Fibroblast of pulmonary artery (primary cell): ENCODE results near the gene PAPSS2.
"Not testable (repeated sequence)": the region's sequence is repeated elsewhere in the genome, so short reads cannot be mapped to it uniquely, and the experiment has no call there.

Source experiments
- DNase-seq: peaks from one replicate; pipeline ENCODE4 v3.0.0-alpha.2; 2010; ENCODE audit warnings: low read depth
- H3K4me3 ChIP-seq: replicated peaks from 2 replicates; pipeline ENCODE4 v1.5.1; 2011; ENCODE audit warnings: low read depth, mild to moderate bottlenecking, control low read depth, low read length, moderate library complexity
- TF ChIP-seq, protein P1 (sequence below): IDR thresholded peaks from 2 replicates; pipeline ENCODE4 v1.5.1; 2011; ENCODE audit warnings: mild to moderate bottlenecking, control low read depth, low read length, inconsistent platforms; ENCODE audit errors: missing control alignments

The PAPSS2 gene

DNA sequence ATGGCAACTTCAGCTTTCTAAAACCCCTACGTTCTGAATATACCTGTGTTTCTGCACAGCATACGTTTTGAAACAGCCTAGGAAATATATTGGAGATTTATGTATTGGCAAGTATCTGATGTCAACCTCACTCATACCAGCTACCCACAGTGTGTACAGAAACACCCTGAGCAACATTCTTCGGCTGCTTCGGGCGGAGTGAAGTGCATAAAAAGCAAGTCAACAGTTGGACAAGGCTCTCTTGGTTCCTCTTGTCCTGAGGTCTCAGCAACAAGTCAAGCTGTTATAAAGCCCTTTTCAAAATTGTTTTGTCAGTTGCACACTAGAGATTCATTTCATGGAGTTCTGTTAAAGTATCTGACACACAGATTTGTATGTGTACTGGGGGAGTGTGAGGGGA, 40.0 kb upstream of the PAPSS2 start:
- DNase-seq, result no peak
- TF ChIP-seq, protein P1, sequence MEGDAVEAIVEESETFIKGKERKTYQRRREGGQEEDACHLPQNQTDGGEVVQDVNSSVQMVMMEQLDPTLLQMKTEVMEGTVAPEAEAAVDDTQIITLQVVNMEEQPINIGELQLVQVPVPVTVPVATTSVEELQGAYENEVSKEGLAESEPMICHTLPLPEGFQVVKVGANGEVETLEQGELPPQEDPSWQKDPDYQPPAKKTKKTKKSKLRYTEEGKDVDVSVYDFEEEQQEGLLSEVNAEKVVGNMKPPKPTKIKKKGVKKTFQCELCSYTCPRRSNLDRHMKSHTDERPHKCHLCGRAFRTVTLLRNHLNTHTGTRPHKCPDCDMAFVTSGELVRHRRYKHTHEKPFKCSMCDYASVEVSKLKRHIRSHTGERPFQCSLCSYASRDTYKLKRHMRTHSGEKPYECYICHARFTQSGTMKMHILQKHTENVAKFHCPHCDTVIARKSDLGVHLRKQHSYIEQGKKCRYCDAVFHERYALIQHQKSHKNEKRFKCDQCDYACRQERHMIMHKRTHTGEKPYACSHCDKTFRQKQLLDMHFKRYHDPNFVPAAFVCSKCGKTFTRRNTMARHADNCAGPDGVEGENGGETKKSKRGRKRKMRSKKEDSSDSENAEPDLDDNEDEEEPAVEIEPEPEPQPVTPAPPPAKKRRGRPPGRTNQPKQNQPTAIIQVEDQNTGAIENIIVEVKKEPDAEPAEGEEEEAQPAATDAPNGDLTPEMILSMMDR, result no peak
- no peak overlapping the region for H3K4me3 ChIP-seq

DNA sequence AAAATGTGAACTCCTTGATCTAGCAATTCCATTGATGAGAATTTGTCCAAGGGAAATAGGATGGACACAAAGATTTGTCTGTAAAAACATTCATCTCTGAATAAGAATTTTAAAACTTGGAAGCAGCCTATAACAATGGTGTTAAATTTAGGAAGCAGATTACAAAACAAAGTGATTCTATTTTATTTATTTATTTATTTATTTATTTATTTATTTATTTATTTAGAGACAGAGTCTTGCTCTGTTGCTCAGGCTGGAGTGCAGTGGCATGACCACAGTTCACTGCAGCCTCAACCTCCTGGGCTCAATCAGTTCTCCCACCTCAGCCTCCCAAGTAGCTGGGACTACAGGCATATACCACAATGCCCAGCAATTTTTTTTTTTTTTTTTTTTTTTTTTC, 38.2 kb upstream of the PAPSS2 start:
- not testable (repeated sequence) for DNase-seq, H3K4me3 ChIP-seq

DNA sequence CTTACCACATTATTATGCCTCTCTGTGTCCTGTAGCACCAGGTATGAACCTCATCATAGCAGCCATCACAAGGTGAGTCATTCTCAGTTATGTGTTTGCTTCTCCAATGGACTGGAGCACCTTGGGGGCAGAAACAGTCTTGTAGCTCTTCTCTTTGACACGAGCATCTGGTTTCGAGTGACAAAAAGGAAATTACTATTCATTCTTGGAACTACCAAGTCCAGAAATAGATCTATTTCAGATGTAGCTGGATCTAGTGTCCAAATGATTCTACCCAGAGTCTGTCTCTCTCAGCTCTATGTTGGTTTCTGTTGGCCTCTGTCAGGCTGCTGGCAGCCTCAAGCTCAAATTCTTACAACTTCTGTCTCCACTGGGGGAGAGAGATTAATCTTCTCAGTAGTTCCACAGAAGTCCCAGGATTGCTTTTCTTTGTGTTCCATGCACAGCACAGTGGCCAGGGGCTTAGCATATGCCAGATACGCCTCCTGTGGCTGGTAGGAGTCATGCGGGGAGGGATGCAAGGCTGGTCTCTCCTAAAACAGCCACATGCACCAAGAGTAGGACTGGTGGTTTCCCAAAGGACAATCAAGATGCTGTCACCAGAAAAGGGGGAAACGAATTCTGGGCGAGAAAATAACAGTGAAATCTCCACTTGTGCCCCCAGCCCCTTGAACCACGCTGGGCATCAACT, 37.2 kb upstream of the PAPSS2 start:
- TF ChIP-seq, protein P1, result no peak
- no peak for DNase-seq
- H3K4me3 ChIP-seq, result no peak overlapping the region

DNA sequence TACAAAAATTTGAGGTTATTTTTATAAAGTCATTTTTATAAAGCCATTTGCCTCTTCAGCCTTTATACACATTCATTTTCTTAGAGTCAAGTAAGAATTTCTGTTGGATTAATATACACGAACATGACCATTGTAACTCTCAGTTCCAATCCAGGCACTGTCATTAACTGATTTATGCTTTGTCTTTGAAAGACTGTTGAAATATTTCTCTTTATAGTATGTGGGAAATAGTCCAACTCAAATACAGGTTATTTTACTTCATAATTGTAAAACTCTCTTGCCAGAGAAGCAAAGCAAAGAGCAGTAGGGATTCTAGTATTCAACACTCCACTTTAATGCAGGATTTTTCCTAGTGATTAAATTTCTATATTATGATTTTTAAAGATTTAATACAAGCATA, 36.5 kb upstream of the PAPSS2 start:
- TF ChIP-seq, protein P1, result no peak
- no peak overlapping the region for H3K4me3 ChIP-seq
- no peak for DNase-seq

DNA sequence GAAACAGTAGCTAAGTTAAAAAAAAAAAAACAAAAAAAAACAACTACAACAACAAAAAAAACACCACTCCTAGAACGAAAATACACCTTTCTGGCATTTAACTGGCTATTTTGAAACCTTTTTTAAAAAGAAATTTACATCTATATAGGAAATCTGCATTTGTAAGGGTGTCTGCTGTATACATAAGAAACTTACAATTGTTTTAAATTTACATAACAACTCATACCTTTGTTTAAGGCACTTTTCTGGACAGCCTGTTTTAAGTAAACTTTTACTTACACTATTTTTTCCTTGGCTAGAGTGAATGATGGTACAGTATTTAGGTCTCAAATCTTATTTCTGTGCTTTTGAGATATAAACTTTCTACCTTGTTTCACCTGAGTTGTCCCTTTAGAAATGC, 34.0 kb upstream of the PAPSS2 start:
- TF ChIP-seq, protein P1, result no peak
- no peak for DNase-seq
- H3K4me3 ChIP-seq, result no peak overlapping the region

DNA sequence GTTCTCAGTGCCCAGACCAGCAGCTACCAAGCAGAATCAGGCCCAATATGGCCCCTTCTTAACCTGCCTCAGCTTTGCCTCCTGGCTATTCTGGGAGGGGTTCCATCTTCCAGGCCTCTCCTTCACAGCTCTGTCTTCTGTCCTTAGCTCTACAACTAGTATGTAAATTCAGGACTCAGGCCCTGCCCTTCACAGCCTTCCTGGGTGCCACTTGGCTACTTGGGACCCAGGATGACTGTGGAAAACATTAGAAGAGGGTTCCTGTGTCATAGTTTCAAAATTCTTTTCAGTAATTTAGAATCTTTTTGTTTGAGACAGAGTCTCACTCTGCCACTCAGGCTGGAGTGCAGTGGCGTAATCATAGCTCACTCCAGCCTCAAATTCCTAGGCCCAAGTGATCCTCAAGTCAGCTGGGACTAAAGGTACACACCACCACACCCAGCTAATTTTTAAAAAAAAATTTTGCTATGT, 33.2 kb upstream of the PAPSS2 start:
- TF ChIP-seq, protein P1, result no peak
- no peak overlapping the region for H3K4me3 ChIP-seq
- no peak for DNase-seq

DNA sequence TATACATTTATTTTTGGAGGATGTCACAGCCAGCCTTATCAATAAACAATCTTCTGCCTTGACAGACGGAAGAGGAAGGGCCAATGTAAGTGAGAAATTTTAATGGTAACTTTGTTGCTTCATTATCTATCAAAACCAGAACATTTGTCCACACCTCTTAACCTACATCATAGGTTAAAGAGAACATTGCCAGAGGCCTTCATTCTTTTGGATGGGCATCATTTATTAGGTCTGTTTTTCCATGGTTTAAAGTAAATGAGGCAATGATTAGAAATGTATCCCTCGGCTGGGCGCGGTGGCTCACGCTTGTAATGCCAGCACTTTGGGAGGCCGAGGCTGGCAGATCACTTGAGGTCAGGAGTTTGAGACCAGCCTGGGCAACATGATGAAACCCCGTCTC, 29.5 kb upstream of the PAPSS2 start:
- H3K4me3 ChIP-seq, result no peak overlapping the region
- DNase-seq, result no peak
- TF ChIP-seq, protein P1, result no peak
